T-cell (primary cell): Measurements from ENCODE around the gene STARD13. TPM values are rescaled to one million over a fixed set of nuclear protein-coding genes. Genes with fewer than 3 reads are reported as not detected.

Experiments
- ATAC-seq, 4 experiments: fragments of 200-7000 bp in 3 of 4; fragments of 150-1000 bp in 1 of 4; cut with Tn5 transposase; replicated peaks in 1 of 4; 1 replicate in 3 of 4; 2 replicates in 1 of 4; pipeline ENCODE4 v1.10.0; 2021; ENCODE audit warnings: moderate library complexity in 3 of 4, mild to moderate bottlenecking in 2 of 4, moderate number of reproducible peaks in 1 of 4
- CTCF ChIA-PET, 2 donors: fragments of 300-600 bp; sonication (Branson Sonifier 250); formaldehyde crosslinking; loops; one replicate each; lab custom pipeline; 2022; ENCODE audit warnings: antibody characterized with exemption in 2 of 2; lab: Charles Lee
- POLR2A ChIA-PET, 2 donors: fragments of 300-600 bp; sonication (Branson Sonifier 250); formaldehyde crosslinking; loops; one replicate each; lab custom pipeline; 2022; ENCODE audit warnings: antibody characterized with exemption in 2 of 2; lab: Charles Lee
- DNase-seq, 35 experiments: peaks; one replicate each; pipeline versions ENCODE4 v3.0.0 to v3.0.0-alpha.2; 2013 to 2023
- H3K27ac ChIP-seq: one replicate; pipeline ENCODE4 v1.5.1; 2013; ENCODE audit warnings: low read length
- H3K27me3 ChIP-seq, 2 experiments: replicated peaks in 1 of 2; 1 replicate in 1 of 2; 2 replicates in 1 of 2; pipeline versions ENCODE4 v1.6.1 to v1.7.0; 2013; ENCODE audit warnings: low read length in 1 of 2, mixed read lengths in 1 of 2; ENCODE audit not compliant: control insufficient read depth in 2 of 2, insufficient read depth in 2 of 2; ENCODE audit errors: extremely low read depth in 1 of 2
- H3K36me3 ChIP-seq, 2 donors: 1 replicate in 1 of 2; 2 replicates in 1 of 2; pipeline versions ENCODE4 v1.6.1 to v1.7.0; 2013; ENCODE audit warnings: low read length in 1 of 2; ENCODE audit not compliant: control insufficient read depth in 2 of 2, insufficient read depth in 1 of 2; ENCODE audit errors: extremely low read depth in 1 of 2
- H3K4me1 ChIP-seq, 2 experiments: 1 replicate in 1 of 2; 2 replicates in 1 of 2; pipeline versions ENCODE4 v1.6.1 to v1.7.0; 2013; ENCODE audit warnings: low read length in 2 of 2, mixed read lengths in 1 of 2; ENCODE audit not compliant: insufficient read depth in 2 of 2, control insufficient read depth in 1 of 2; ENCODE audit errors: extremely low read depth in 1 of 2
- H3K4me3 ChIP-seq, 2 donors: 1 replicate in 1 of 2; 2 replicates in 1 of 2; pipeline versions ENCODE4 v1.5.1 to v1.7.0; 2013; ENCODE audit warnings: mild to moderate bottlenecking in 2 of 2, low read length in 1 of 2, moderate library complexity in 1 of 2; ENCODE audit not compliant: control insufficient read depth in 1 of 2; ENCODE audit errors: extremely low read depth in 1 of 2
- H3K9me3 ChIP-seq: 2 replicates; pipeline ENCODE4 v1.7.0; 2013
- H3K27ac Mint-ChIP-seq, 2 donors: one replicate each; pipeline ENCODE4 v1.8.0; 2020 to 2021; ENCODE audit warnings: mild to moderate bottlenecking in 2 of 2, mixed read lengths in 2 of 2
- H3K27me3 Mint-ChIP-seq, 2 donors: one replicate each; pipeline ENCODE4 v1.8.0; 2021 to 2022; ENCODE audit warnings: mixed read lengths in 2 of 2
- H3K36me3 Mint-ChIP-seq: one replicate; pipeline ENCODE4 v1.8.0; 2021; ENCODE audit warnings: mixed read lengths
- H3K4me1 Mint-ChIP-seq, 3 donors: one replicate each; pipeline ENCODE4 v1.8.0; 2020 to 2022; ENCODE audit warnings: mixed read lengths in 3 of 3, mild to moderate bottlenecking in 1 of 3
- H3K4me3 Mint-ChIP-seq, 3 donors: one replicate each; pipeline ENCODE4 v1.8.0; 2020 to 2022; ENCODE audit warnings: mild to moderate bottlenecking in 3 of 3, mixed read lengths in 3 of 3, moderate library complexity in 3 of 3
- H3K9me3 Mint-ChIP-seq, 3 donors: one replicate each; pipeline ENCODE4 v1.8.0; 2020 to 2022; ENCODE audit warnings: mixed read lengths in 3 of 3
- WGBS: methylation state at CpG from one replicate; pipeline ENCODE4 v1.1.5; 2013; ENCODE audit warnings: missing lambda C conversion rate; ENCODE audit not compliant: insufficient coverage; 5-methylcytosine and 5-hydroxymethylcytosine counted together
- total RNA-seq, 35 experiments: library from RNA in 6 of 35; stranded (reverse) in 6 of 35; fragments of 120-200 nt in 1 of 35; gene quantifications; one replicate each; pipeline versions ENCODE4 v1.2.1 to v1.2.4 and lab custom pipeline; 2013 to 2026

The STARD13 gene
- total RNA-seq, 5 donors from 2014 or later (not counting 1 experiment from before 2014, with no cell fraction given), result 0.39 to 0.53 (median 0.44) TPM; not detected in 2

DNA sequence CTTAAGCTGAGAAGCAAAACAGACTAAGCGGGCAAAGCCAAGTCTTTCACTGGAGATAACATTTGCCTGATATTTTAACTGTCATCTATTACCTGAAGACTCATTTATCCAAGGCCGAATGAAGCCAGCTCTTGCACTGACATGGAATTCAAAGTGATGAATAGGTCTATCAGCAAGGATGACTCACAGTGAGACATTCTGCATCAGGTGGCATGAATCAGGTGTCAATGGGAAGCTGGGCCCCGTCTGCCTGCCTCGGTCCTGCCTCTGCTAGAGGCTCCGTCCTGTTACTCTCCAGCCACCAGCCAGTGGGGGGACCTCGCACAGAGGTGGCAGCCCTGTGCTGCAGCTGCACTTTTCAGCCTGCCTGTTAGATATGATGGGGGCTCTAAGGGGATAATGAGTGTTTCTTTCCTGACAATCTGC, 23.5 kb downstream of the STARD13 start:
- ChIA-PET POLR2A (no interaction called here), CTCF (interaction anchor here in 1 of 2 donors (0.7 kb wide), 1 partner anchor 491 kb away, joined by 3 read pairs; no protein-coding TSS in a partner anchor)
- no peaks in the 10 kb centered on the region for H3K27me3 ChIP-seq
- H3K36me3 ChIP-seq, result no peaks in the 10 kb centered on the region
- Mint-ChIP-seq H3K9me3 (no peaks in the 10 kb centered on the region), H3K4me1 (no peaks in the 10 kb centered on the region), H3K27me3 (peaks cover 0 to 4% of the 10 kb centered on the region in 2 donors), H3K36me3 (no peaks in the 10 kb centered on the region), H3K27ac (no peak overlapping the region), H3K4me3 (no peak overlapping the region)
- H3K4me3 ChIP-seq, result no peak overlapping the region
- ATAC-seq, result no peak
- 76% methylated on average over 5 of the region's 6 CpGs for WGBS
- no peak overlapping the region for H3K27ac ChIP-seq
- H3K9me3 ChIP-seq, result no peaks in the 10 kb centered on the region
- no peaks in the 10 kb centered on the region for H3K4me1 ChIP-seq
- no peak for DNase-seq

DNA sequence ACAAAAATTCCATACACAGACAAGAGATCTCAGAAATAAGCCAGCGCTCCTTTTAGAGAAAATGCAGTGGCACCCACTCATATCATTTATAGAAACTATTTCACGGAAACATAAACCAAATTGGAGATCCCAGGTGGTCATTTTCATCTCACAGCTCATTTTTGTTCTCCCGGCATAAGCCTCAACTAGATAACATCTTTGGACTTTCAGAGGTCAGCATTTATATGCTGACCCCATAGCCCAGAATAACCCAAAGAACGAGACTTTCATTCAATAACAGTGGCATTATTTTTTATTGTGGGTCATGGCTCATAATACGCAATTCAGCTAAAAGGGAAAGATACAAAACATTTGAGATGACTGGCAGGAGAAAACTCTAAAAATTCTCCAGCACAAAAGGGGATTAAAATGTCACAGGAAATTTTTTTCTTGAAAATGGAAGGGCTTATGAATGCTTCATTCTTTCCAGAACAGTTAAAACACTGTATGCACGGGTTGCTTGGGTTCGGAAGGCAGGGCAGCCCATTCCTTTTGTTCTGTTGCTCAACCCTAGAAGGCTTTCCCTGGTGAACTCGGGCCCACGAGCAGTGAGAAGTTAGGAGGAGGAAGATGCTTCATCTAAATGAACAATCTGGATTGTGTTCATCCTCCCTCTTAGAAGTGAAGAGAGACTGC, 24.0 kb downstream of the STARD13 start:
- H3K4me1 ChIP-seq, result no peaks in the 10 kb centered on the region
- H3K36me3 ChIP-seq, result no peaks in the 10 kb centered on the region
- Mint-ChIP-seq H3K9me3 (no peaks in the 10 kb centered on the region), H3K4me1 (no peaks in the 10 kb centered on the region), H3K27ac (no peak overlapping the region), H3K36me3 (no peaks in the 10 kb centered on the region), H3K4me3 (no peak overlapping the region), H3K27me3 (peaks cover 0 to 4% of the 10 kb centered on the region in 2 donors)
- H3K9me3 ChIP-seq, result no peaks in the 10 kb centered on the region
- WGBS, result 78% methylated on average over 4 of the region's 9 CpGs
- H3K27ac ChIP-seq, result no peak overlapping the region
- ChIA-PET CTCF (interaction anchor here in 1 of 2 donors (0.7 kb wide), 1 partner anchor 492 kb away, joined by 3 read pairs; no protein-coding TSS in a partner anchor), POLR2A (no interaction called here)
- H3K27me3 ChIP-seq, result no peaks in the 10 kb centered on the region
- H3K4me3 ChIP-seq, result no peak overlapping the region
- ATAC-seq (no peak), DNase-seq (no peak)

DNA sequence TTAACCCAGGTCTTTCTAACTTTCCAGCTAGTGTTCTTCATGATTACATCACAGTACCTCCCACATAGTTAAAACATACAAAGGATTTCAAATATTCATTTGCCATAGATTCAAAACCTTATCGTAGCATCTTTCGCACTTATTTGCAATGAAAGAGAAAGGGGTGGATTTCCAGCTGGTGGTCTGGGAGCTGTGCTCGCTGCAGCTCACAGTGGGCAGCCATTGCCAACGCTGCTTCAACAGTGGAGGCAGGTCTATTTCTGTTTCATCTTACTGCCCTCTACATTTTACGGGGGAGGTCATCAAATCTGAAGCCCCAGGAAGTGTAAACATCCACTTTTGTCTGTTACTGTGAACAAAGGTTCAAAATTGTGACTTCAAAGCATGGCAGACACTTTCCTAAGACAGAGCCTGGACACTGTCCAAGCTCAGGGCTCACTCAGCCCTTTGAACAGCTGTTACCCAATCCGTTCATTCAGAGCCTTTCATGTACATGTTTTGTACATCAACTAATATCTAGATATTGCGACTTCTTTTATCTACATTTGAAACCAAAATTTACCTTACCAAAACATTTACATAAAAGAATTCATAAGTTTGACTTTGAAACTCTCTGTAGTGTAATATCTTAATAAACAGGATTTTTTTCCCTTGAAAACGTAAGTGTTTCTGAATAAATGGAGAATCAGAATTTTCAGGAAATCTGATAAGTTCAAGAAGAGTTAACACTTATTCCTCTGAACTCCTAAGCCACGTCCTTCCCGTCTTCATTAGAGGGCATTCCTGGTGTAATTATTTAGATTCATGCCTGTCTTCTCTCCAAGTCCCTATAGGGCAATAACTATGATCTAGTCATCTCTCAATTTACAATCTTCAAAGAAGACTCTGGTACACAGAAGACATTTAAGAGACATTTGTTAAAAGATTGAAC, 25.1 kb downstream of the STARD13 start:
- Mint-ChIP-seq H3K4me1 (no peaks in the 10 kb centered on the region), H3K27ac (no peak overlapping the region), H3K27me3 (peaks cover 2 to 4% of the 10 kb centered on the region in 2 donors), H3K9me3 (no peaks in the 10 kb centered on the region), H3K36me3 (no peaks in the 10 kb centered on the region), H3K4me3 (no peak overlapping the region)
- 77% methylated on average over 5 of the region's 10 CpGs for WGBS
- DNase-seq (no peak), ATAC-seq (no peak)
- Histone ChIP-seq H3K36me3 (no peaks in the 10 kb centered on the region), H3K4me1 (no peaks in the 10 kb centered on the region), H3K27ac (no peak overlapping the region), H3K9me3 (no peaks in the 10 kb centered on the region), H3K4me3 (no peak overlapping the region), H3K27me3 (no peaks in the 10 kb centered on the region)
- ChIA-PET CTCF (no interaction called here), POLR2A (no interaction called here)

DNA sequence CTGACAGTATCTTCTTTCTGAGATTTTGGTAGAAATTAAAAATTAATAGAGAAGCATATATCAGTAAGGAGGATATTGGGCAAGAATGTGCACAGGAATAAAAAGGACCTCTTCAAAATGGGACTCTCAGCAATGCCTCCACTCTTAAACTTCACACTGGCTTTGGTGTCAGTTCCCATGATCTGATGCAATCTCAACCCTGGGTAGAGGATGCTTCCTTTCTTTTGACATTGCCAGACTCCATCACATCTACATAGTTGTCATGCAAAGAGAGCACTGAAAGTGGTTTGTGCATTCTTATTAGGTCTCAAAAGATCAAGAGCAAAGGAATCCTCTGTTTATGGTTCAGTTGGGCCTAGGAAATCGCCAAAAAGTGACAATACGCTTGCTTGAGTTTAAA, 26.3 kb downstream of the STARD13 start:
- H3K4me3 ChIP-seq, result no peak overlapping the region
- H3K27ac Mint-ChIP-seq, result no peak overlapping the region
- peaks cover 2 to 3% of the 10 kb centered on the region in 2 donors for H3K27me3 Mint-ChIP-seq
- no peaks in the 10 kb centered on the region for H3K4me1 Mint-ChIP-seq
- no peaks in the 10 kb centered on the region for H3K4me1 ChIP-seq
- no peak overlapping the region for H3K27ac ChIP-seq
- ATAC-seq, result no peak
- 60% methylated on average over 1 of the region's 2 CpGs for WGBS
- no peak for DNase-seq
- H3K9me3 ChIP-seq, result no peaks in the 10 kb centered on the region
- H3K4me3 Mint-ChIP-seq, result no peak overlapping the region
- H3K27me3 ChIP-seq, result no peaks in the 10 kb centered on the region
- POLR2A ChIA-PET, result no interaction called here
- H3K9me3 Mint-ChIP-seq, result no peaks in the 10 kb centered on the region
- no peaks in the 10 kb centered on the region for H3K36me3 ChIP-seq
- CTCF ChIA-PET, result interaction anchor here in 1 of 2 donors (0.7 kb wide), 1 partner anchor 347 kb away, joined by 8 read pairs; no protein-coding TSS in a partner anchor
- no peaks in the 10 kb centered on the region for H3K36me3 Mint-ChIP-seq

DNA sequence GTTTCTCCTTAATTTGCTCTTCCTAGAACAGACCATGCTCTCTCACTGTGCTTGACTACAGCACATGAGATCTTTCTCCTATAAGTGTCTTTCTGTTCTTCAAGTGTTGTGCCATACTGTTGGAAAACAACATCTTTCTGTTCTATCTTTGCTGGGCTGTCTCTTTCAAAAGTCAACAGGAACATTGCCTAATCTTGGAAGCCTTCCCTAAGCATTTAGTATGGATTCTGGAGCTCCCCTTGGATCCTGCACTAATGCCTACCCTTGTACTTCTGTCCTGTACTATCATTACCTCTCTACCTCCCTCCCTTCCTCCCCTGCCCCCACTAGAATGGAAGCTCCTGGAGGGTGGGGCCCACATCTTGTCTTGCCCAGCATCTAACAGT, 26.8 kb downstream of the STARD13 start:
- no peaks in the 10 kb centered on the region for H3K4me1 ChIP-seq
- H3K36me3 Mint-ChIP-seq, result no peaks in the 10 kb centered on the region
- no peak overlapping the region for H3K4me3 Mint-ChIP-seq
- ChIA-PET POLR2A (no interaction called here), CTCF (no interaction called here)
- H3K27ac ChIP-seq, result no peak overlapping the region
- no peaks in the 10 kb centered on the region for H3K36me3 ChIP-seq
- no peak overlapping the region for H3K4me3 ChIP-seq
- no peak overlapping the region for H3K27ac Mint-ChIP-seq
- peaks cover 0 to 4% of the 10 kb centered on the region in 2 donors for H3K27me3 Mint-ChIP-seq
- no peak for ATAC-seq
- no peaks in the 10 kb centered on the region for H3K4me1 Mint-ChIP-seq
- no peaks in the 10 kb centered on the region for H3K9me3 ChIP-seq
- DNase-seq, result no peak
- H3K27me3 ChIP-seq, result no peaks in the 10 kb centered on the region
- H3K9me3 Mint-ChIP-seq, result no peaks in the 10 kb centered on the region

DNA sequence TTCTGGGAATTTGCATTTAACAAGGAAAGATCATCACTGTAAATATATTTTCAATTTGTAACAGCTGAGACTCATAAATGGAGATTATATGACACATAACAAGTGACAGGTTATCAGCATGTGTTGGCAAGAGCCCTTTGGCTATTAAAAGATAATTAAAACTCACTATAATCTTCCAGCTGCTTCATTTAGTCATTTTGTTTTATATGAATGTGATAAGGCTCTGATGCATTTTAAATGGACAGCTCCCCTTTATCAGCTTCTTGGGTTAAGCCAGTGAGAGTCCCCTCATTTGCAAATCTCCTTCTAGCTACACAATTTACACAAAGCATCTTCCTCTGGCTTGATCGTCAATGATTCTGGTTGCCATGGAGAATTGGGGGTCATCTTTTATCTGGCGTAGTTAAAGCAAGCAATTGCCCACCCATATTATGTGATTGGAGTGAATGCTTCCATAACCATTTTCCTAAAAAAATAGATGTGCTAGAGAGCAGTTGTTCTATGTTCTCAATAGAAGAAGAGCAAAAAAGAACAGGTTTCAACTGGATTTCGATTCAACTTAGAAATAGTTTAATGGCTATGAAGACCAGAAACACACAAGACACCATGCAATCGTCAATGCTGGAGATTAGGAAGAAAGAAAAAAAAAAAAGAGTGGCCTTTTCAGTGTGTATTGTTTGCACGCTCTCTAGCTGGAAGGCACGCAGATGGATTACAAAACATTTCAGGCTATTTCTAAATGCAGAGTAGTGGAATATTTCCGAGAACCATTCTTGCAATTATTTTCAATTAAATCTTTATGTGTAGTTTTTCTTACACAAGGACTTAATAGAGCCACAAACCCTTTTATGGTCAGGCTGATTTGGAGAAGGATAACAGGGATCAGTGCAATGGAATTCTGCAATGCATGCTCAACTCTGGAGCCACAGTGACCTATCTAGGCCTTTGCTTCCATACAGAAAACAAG, 27.4 kb downstream of the STARD13 start:
- Mint-ChIP-seq H3K27me3 (peaks cover 0 to 4% of the 10 kb centered on the region in 2 donors), H3K36me3 (no peaks in the 10 kb centered on the region), H3K27ac (no peak overlapping the region), H3K4me3 (no peak overlapping the region), H3K4me1 (no peaks in the 10 kb centered on the region), H3K9me3 (no peaks in the 10 kb centered on the region)
- no CpG with 5 or more reads among the region's 7 CpGs for WGBS
- H3K27ac ChIP-seq, result no peak overlapping the region
- no peaks in the 10 kb centered on the region for H3K9me3 ChIP-seq
- H3K36me3 ChIP-seq, result no peaks in the 10 kb centered on the region
- H3K4me1 ChIP-seq, result no peaks in the 10 kb centered on the region
- ChIA-PET POLR2A (no interaction called here), CTCF (interaction anchor here in 1 of 2 donors (1.6 kb wide), 1 partner anchor 30 kb away, joined by 4 read pairs; no protein-coding TSS in a partner anchor)
- no peak overlapping the region for H3K4me3 ChIP-seq
- ATAC-seq, result no peak
- no peaks in the 10 kb centered on the region for H3K27me3 ChIP-seq
- no peak for DNase-seq
